Trophoblast cell (in vitro differentiated cells and primary cell): ENCODE data around the gene ECM1.
A peak's percentile ranks its signal among the peaks of the same experiment; 100 is the strongest.

ENCODE experiments used
- DNase-seq, 2 donors: peaks; one replicate each; pipeline ENCODE4 v3.0.0-alpha.2; 2016
- H2AFZ ChIP-seq: 2 replicates; pipeline ENCODE4 v1.6.1; 2013; ENCODE audit warnings: low read length, moderate library complexity, mild to moderate bottlenecking; ENCODE audit not compliant: insufficient read depth, poor library complexity
- H2AK5ac ChIP-seq: 2 replicates; pipeline ENCODE4 v1.6.1; 2013; ENCODE audit warnings: mild to moderate bottlenecking, low read length
- H2BK120ac ChIP-seq: 2 replicates; pipeline ENCODE4 v1.6.1; 2013; ENCODE audit warnings: low read length, mild to moderate bottlenecking, moderate library complexity; ENCODE audit not compliant: insufficient read depth, poor library complexity
- H2BK12ac ChIP-seq: 2 replicates; pipeline ENCODE4 v1.6.1; 2013; ENCODE audit warnings: mild to moderate bottlenecking, low read length, moderate library complexity
- H2BK5ac ChIP-seq: 2 replicates; pipeline ENCODE4 v1.6.1; 2013; ENCODE audit warnings: low read length, low read depth, moderate library complexity, mild to moderate bottlenecking; ENCODE audit not compliant: poor library complexity
- H3K14ac ChIP-seq: 2 replicates; pipeline ENCODE4 v1.6.1; 2013; ENCODE audit warnings: mild to moderate bottlenecking, low read length
- H3K18ac ChIP-seq: 2 replicates; pipeline ENCODE4 v1.6.1; 2013; ENCODE audit warnings: mild to moderate bottlenecking, low read length
- H3K23ac ChIP-seq: 2 replicates; pipeline ENCODE4 v1.6.1; 2013; ENCODE audit warnings: low read length
- H3K27ac ChIP-seq: 2 replicates; pipeline ENCODE4 v1.5.1; 2013; ENCODE audit warnings: low read depth, mild to moderate bottlenecking, inconsistent platforms, low read length, moderate library complexity
- H3K27me3 ChIP-seq: 2 replicates; pipeline ENCODE4 v1.6.1; 2013; ENCODE audit warnings: inconsistent platforms, mild to moderate bottlenecking, low read length, moderate library complexity; ENCODE audit not compliant: insufficient read depth
- H3K36me3 ChIP-seq, 2 experiments: 1 replicate in 1 of 2; 2 replicates in 1 of 2; pipeline ENCODE4 v1.6.1; 2013; ENCODE audit warnings: low read length in 2 of 2, mild to moderate bottlenecking in 2 of 2, moderate library complexity in 1 of 2; ENCODE audit not compliant: insufficient read depth in 2 of 2, control insufficient read depth in 1 of 2
- H3K4ac ChIP-seq: 2 replicates; pipeline ENCODE4 v1.6.1; 2013; ENCODE audit warnings: low read depth, mild to moderate bottlenecking, low read length, moderate library complexity
- H3K4me1 ChIP-seq, 2 experiments: 1 replicate in 1 of 2; 2 replicates in 1 of 2; pipeline ENCODE4 v1.6.1; 2013; ENCODE audit warnings: low read length in 2 of 2, mild to moderate bottlenecking in 2 of 2, moderate library complexity in 1 of 2; ENCODE audit not compliant: insufficient read depth in 2 of 2, control insufficient read depth in 1 of 2
- H3K4me2 ChIP-seq: 2 replicates; pipeline ENCODE4 v1.6.1; 2013; ENCODE audit warnings: inconsistent platforms, mild to moderate bottlenecking, low read length, moderate library complexity
- H3K4me3 ChIP-seq: 2 replicates; pipeline ENCODE4 v1.5.1; 2013; ENCODE audit warnings: mild to moderate bottlenecking, low read depth, low read length, inconsistent platforms
- H3K79me1 ChIP-seq: one replicate; pipeline ENCODE4 v1.6.1; 2013; ENCODE audit warnings: low read length
- H3K79me2 ChIP-seq: 2 replicates; pipeline ENCODE4 v1.6.1; 2013; ENCODE audit warnings: low read length, mild to moderate bottlenecking; ENCODE audit not compliant: control insufficient read depth, insufficient read depth, poor library complexity
- H3K9ac ChIP-seq: 2 replicates; pipeline ENCODE4 v1.6.1; 2013; ENCODE audit warnings: mild to moderate bottlenecking, low read length
- H3K9me3 ChIP-seq: 2 replicates; pipeline ENCODE4 v1.6.1; 2013; ENCODE audit warnings: low read depth, mild to moderate bottlenecking, control low read depth, inconsistent platforms, low read length; ENCODE audit not compliant: insufficient read depth
- H4K12ac ChIP-seq: 2 replicates; pipeline ENCODE4 v1.6.1; 2013; ENCODE audit warnings: low read depth, mild to moderate bottlenecking, low read length, moderate library complexity
- H4K8ac ChIP-seq: 2 replicates; pipeline ENCODE4 v1.6.1; 2013; ENCODE audit warnings: low read depth, mild to moderate bottlenecking, low read length, moderate library complexity
- H4K91ac ChIP-seq: one replicate; pipeline ENCODE4 v1.6.1; 2013; ENCODE audit warnings: low read depth, mild to moderate bottlenecking, low read length, moderate library complexity
- WGBS: extraction: QIAGEN DNeasy Blood & Tissue Kit; methylation state at CpG from one replicate; pipeline ENCODE4 v1.1.7; 2013; ENCODE audit warnings: missing lambda C conversion rate; ENCODE audit not compliant: insufficient read length, insufficient coverage; ENCODE audit errors: extremely low coverage; 5-methylcytosine and 5-hydroxymethylcytosine counted together

ECM1 gene

DNA sequence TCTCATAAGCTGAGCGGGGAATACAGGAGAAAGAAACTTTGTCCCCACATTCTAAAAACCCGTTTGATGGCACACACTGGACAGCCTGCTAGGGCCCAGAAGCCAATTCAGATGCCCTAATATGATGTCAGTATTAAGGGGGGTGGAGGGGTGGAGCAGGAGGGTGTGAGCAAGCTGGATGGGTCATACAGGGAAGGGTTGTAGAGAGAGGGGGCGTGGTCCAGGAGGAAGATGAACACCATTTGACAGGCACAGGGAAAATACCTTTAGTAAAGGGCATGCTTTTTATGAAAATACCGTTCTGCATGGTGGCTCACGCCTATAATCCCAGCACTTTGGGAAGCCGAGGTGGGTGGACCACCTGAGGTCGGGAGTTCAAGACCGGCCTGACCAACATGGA lies 14.7 kb upstream of the ECM1 start:
- no CpG with 5 or more reads among the region's 8 CpGs for WGBS
- Histone ChIP-seq H3K23ac (no peak overlapping the region), H3K4me2 (no peak overlapping the region), H3K4ac (no peak overlapping the region), H3K4me1 (peaks cover 0 to under 1% of the 10 kb centered on the region in 2 experiments), H4K12ac (no peak overlapping the region), H3K18ac (no peak overlapping the region), H2AFZ (no peak overlapping the region), H4K91ac (no peak overlapping the region), H2AK5ac (no peak overlapping the region), H2BK120ac (no peak overlapping the region), H3K4me3 (no peak overlapping the region), H2BK5ac (no peak overlapping the region), H3K79me2 (no peaks in the 10 kb centered on the region), H3K79me1 (no peaks in the 10 kb centered on the region), H2BK12ac (no peak overlapping the region), H3K27ac (no peak overlapping the region), H4K8ac (no peak overlapping the region), H3K27me3 (no peaks in the 10 kb centered on the region), H3K36me3 (peaks cover 32 to 37% of the 10 kb centered on the region in 2 experiments), H3K9ac (peak overlapping the region; percentile 25), H3K14ac (no peak overlapping the region), H3K9me3 (no peaks in the 10 kb centered on the region)
- DNase-seq = no peak

DNA sequence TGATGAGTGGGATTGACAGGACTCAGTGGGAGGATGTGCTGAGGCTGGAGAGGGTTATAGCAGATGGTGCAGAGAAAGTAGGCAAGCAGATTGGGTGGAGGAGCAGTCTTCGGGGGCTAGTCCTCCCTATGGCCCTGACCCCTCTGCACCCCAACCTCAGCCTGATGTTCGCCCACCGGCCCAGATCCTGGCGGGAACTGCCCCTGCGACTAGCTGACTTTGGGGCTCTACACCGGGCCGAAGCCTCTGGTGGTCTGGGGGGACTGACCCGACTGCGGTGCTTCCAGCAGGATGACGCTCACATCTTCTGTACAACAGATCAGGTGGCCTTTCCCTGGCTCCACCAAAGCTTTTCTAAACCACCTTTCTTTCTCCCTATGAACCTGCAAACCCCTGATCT lies 9.6 kb upstream of the ECM1 start:
- Histone ChIP-seq H2AK5ac (no peak overlapping the region), H3K9me3 (no peaks in the 10 kb centered on the region), H3K79me2 (no peaks in the 10 kb centered on the region), H3K9ac (no peak overlapping the region), H3K27ac (no peak overlapping the region), H4K12ac (no peak overlapping the region), H3K36me3 (peaks cover 26 to 34% of the 10 kb centered on the region in 2 experiments), H3K14ac (no peak overlapping the region), H3K18ac (no peak overlapping the region), H3K4me1 (no peaks in the 10 kb centered on the region), H2BK120ac (no peak overlapping the region), H2BK5ac (no peak overlapping the region), H2BK12ac (no peak overlapping the region), H3K27me3 (no peaks in the 10 kb centered on the region), H3K4me3 (no peak overlapping the region), H3K4ac (no peak overlapping the region), H3K79me1 (no peaks in the 10 kb centered on the region), H4K8ac (no peak overlapping the region), H3K4me2 (no peak overlapping the region), H4K91ac (no peak overlapping the region), H3K23ac (no peak overlapping the region), H2AFZ (no peak overlapping the region)
- WGBS = no CpG with 5 or more reads among the region's 10 CpGs
- DNase-seq = no peak

DNA sequence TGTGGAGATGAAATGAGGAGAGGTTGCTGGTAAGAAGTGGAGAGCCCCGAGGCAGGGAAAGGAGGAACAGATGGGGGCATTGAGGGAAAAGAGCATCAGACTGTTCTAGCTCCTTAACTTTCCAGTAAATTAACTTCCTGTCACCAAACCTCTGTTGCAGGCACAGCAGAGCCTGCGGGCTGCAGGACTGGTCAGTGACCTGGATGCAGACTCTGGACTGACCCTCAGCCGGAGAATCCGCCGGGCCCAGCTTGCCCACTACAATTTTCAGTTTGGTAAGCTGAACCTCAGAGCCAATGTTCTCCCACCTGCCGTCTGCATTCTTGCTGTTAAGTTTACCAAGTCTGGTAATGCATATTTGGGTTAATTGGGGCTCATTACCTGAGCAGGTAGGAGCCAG lies 2.5 kb upstream of the ECM1 start:
- Histone ChIP-seq H3K79me1 (no peaks in the 10 kb centered on the region), H4K12ac (no peak overlapping the region), H2BK12ac (no peak overlapping the region), H3K14ac (no peak overlapping the region), H3K4me3 (no peak overlapping the region), H3K9ac (no peak overlapping the region), H3K18ac (no peak overlapping the region), H3K36me3 (peaks cover 20 to 27% of the 10 kb centered on the region in 2 experiments), H3K79me2 (no peaks in the 10 kb centered on the region), H3K4me1 (peaks cover 8 to 10% of the 10 kb centered on the region in 2 experiments), H2BK120ac (no peak overlapping the region), H4K91ac (no peak overlapping the region), H3K23ac (no peak overlapping the region), H3K27me3 (no peaks in the 10 kb centered on the region), H2AFZ (no peak overlapping the region), H3K9me3 (no peaks in the 10 kb centered on the region), H2BK5ac (no peak overlapping the region), H2AK5ac (no peak overlapping the region), H3K4me2 (no peak overlapping the region), H3K27ac (no peak overlapping the region), H3K4ac (no peak overlapping the region), H4K8ac (no peak overlapping the region)
- WGBS = no CpG with 5 or more reads among the region's 6 CpGs
- no peak for DNase-seq

DNA sequence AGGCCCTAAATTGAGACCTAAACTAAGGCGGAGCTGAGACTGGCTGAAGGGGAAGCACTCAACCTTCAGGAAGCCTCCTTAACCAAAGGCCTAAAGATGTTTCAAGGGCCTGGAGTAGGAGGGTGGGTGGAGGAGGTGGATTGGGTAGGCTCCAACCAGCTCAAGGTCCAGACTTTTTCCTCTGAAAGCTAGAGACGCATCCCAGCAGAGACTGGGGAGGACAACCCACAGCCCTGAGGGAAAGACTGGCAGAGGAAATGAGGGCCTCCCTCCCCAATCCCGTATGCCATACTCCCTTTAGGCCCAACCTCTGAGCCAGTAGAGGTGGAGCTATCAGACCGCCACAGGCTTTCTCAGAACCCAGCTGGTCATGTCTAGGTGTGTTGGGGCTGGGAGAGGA lies 1.1 kb downstream of the ECM1 start:
- Histone ChIP-seq H3K27ac (no peak overlapping the region), H3K18ac (no peak overlapping the region), H2BK12ac (no peak overlapping the region), H2BK5ac (no peak overlapping the region), H3K9ac (no peak overlapping the region), H2AFZ (no peak overlapping the region), H2AK5ac (no peak overlapping the region), H4K8ac (no peak overlapping the region), H3K9me3 (no peaks in the 10 kb centered on the region), H3K4ac (no peak overlapping the region), H3K4me2 (no peak overlapping the region), H2BK120ac (no peak overlapping the region), H3K36me3 (peaks cover 24 to 30% of the 10 kb centered on the region in 2 experiments), H3K79me1 (no peaks in the 10 kb centered on the region), H3K79me2 (no peaks in the 10 kb centered on the region), H4K91ac (no peak overlapping the region), H3K27me3 (no peaks in the 10 kb centered on the region), H4K12ac (no peak overlapping the region), H3K23ac (no peak overlapping the region), H3K4me3 (no peak overlapping the region), H3K14ac (no peak overlapping the region), H3K4me1 (peaks cover 8 to 10% of the 10 kb centered on the region in 2 experiments)
- no peak for DNase-seq
- WGBS = no CpG with 5 or more reads among the region's 4 CpGs
